OCI-LY3 (cell line): Measurements from ENCODE around the gene AKAP6.

Source experiments
- EZH2phosphoT487 ChIP-seq: fragments of 200-600 bp; shearing (Covaris generic); IDR thresholded peaks from 2 replicates; pipeline ENCODE4 v1.6.1; 2018; ENCODE audit warnings: antibody characterized with exemption, mixed run types, low read depth
- TF ChIP-seq, protein P1 (sequence below): fragments of 200-600, 300-600 bp; sonication (generic); IDR thresholded peaks from 2 replicates; pipeline ENCODE4 v1.5.1; 2014; ENCODE audit warnings: antibody characterized with exemption, low read length, low read depth

DNA sequence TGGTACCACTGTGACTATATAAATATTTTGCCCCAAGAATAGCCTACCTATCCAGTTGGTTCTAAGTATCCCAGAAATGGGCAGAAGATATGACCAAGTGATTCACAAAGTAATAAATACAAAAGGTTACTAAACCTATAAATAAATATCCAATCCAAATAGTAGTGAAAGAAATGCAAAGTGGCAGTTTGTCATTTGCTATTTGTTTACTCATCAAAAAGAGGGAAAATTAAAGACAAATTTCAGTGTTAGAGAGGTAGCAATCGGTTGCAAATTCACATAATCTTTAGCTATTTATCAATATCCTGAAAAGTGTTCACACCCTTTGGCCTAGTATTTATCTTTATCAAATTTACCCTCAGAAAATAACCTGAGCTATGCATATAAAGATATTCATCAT is 473.2 kb downstream of the AKAP6 start:
- TF ChIP-seq, protein P1, sequence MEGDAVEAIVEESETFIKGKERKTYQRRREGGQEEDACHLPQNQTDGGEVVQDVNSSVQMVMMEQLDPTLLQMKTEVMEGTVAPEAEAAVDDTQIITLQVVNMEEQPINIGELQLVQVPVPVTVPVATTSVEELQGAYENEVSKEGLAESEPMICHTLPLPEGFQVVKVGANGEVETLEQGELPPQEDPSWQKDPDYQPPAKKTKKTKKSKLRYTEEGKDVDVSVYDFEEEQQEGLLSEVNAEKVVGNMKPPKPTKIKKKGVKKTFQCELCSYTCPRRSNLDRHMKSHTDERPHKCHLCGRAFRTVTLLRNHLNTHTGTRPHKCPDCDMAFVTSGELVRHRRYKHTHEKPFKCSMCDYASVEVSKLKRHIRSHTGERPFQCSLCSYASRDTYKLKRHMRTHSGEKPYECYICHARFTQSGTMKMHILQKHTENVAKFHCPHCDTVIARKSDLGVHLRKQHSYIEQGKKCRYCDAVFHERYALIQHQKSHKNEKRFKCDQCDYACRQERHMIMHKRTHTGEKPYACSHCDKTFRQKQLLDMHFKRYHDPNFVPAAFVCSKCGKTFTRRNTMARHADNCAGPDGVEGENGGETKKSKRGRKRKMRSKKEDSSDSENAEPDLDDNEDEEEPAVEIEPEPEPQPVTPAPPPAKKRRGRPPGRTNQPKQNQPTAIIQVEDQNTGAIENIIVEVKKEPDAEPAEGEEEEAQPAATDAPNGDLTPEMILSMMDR = no peak
- no peak for TF ChIP-seq EZH2phosphoT487
